Endothelial cell of umbilical vein (primary cell): ENCODE results near the gene CTIF. TPM values are rescaled to one million over a fixed set of nuclear protein-coding genes. Genes with fewer than 3 reads are reported as not detected.
A peak's percentile ranks its signal among the peaks of the same experiment; 100 is the strongest.

ENCODE experiments used
- BruUV-seq: library from RNA; stranded (reverse); fragments of 400-500 nt; replicated peaks from 2 replicates; lab custom pipeline; 2021; lab: Mats Ljungman, UMichigan
- CTCF ChIA-PET: fragments of 300-600, 350-600 bp; sonication (Branson Sonifier 250); formaldehyde crosslinking; loops from one replicate; lab custom pipeline; 2021; ENCODE audit warnings: antibody characterized with exemption, inconsistent platforms; lab: Charles Lee
- POLR2A ChIA-PET: fragments of 300-600, 350-600 bp; sonication (Branson Sonifier 250); formaldehyde crosslinking; loops from one replicate; lab custom pipeline; 2021; ENCODE audit warnings: antibody characterized with exemption, inconsistent platforms; lab: Charles Lee
- DNase-seq: peaks from one replicate; pipeline ENCODE4 v3.0.0-alpha.2; 2011; ENCODE audit warnings: low read depth, low spot score
- FAIRE-seq: peaks from 2 replicates; lab custom pipeline; 2011; peaks lifted over from hg19 to GRCh38; lab: Jason Lieb, UNC
- H2AFZ ChIP-seq: 2 replicates; pipeline ENCODE4 v1.6.0; 2012; ENCODE audit warnings: low read depth, low read length, control low read depth, inconsistent platforms
- H3K27ac ChIP-seq: 2 replicates; pipeline ENCODE4 v1.5.1; 2011; ENCODE audit warnings: low read depth, mild to moderate bottlenecking, control low read depth, low read length, moderate library complexity; ENCODE audit not compliant: insufficient read depth
- H3K27me3 ChIP-seq, 2 experiments: 2 replicates each; pipeline versions ENCODE4 v1.6.0 to v1.6.1; 2011; ENCODE audit warnings: low read length in 2 of 2, mixed read lengths in 1 of 2; ENCODE audit not compliant: control insufficient read depth in 2 of 2, insufficient read depth in 2 of 2
- H3K36me3 ChIP-seq, 2 experiments: 2 replicates in 1 of 2; 3 replicates in 1 of 2; pipeline ENCODE4 v1.5.1; 2011; ENCODE audit warnings: low read length in 2 of 2, mild to moderate bottlenecking in 1 of 2, moderate library complexity in 1 of 2; ENCODE audit not compliant: control insufficient read depth in 2 of 2, insufficient read depth in 2 of 2; ENCODE audit errors: extremely low read depth in 1 of 2
- H3K4me1 ChIP-seq: 3 replicates; pipeline ENCODE4 v1.5.1; 2011; ENCODE audit warnings: mild to moderate bottlenecking, low read length; ENCODE audit not compliant: control insufficient read depth, insufficient read depth; ENCODE audit errors: extremely low read depth
- H3K4me2 ChIP-seq: 2 replicates; pipeline ENCODE4 v1.6.1; 2011; ENCODE audit warnings: low read length, control low read depth, mixed read lengths; ENCODE audit not compliant: insufficient read depth
- H3K4me3 ChIP-seq, 3 experiments: fragments of 200-600 bp in 1 of 3; sonication (generic), shearing (Covaris generic) in 1 of 3; replicated peaks in 1 of 3; 2 replicates each; pipeline ENCODE4 v1.5.1; 2011 to 2016; ENCODE audit warnings: control low read depth in 3 of 3, low read length in 3 of 3, mild to moderate bottlenecking in 2 of 3, inconsistent platforms in 1 of 3, low read depth in 1 of 3, moderate library complexity in 1 of 3; ENCODE audit not compliant: insufficient read depth in 1 of 3
- H3K79me2 ChIP-seq: 2 replicates; pipeline ENCODE4 v1.6.0; 2012; ENCODE audit warnings: low read length, inconsistent platforms; ENCODE audit not compliant: control insufficient read depth, insufficient read depth
- H3K9ac ChIP-seq: replicated peaks from 2 replicates; pipeline ENCODE3; 2011; ENCODE audit warnings: low read length, control low read depth; ENCODE audit not compliant: insufficient read depth; ENCODE audit errors: extremely low read depth
- H3K9me1 ChIP-seq: replicated peaks from 3 replicates; pipeline ENCODE4 v1.6.0; 2011; ENCODE audit warnings: mild to moderate bottlenecking, low read length; ENCODE audit not compliant: control insufficient read depth, insufficient read depth; ENCODE audit errors: extremely low read depth
- H3K9me3 ChIP-seq: replicated peaks from 2 replicates; pipeline ENCODE4 v1.5.1; 2012; ENCODE audit warnings: low read length, inconsistent platforms; ENCODE audit not compliant: control insufficient read depth, insufficient read depth
- H4K20me1 ChIP-seq: replicated peaks from 2 replicates; pipeline ENCODE3; 2011; ENCODE audit warnings: mild to moderate bottlenecking, low read length; ENCODE audit not compliant: control insufficient read depth, insufficient read depth; ENCODE audit errors: extremely low read depth
- EZH2 ChIP-seq: IDR thresholded peaks from 2 replicates; pipeline ENCODE4 v1.6.1; 2012; ENCODE audit warnings: borderline replicate concordance, low read depth, mild to moderate bottlenecking, moderate library complexity, low read length, inconsistent platforms; ENCODE audit not compliant: severe bottlenecking
- FOS ChIP-seq: IDR thresholded peaks from 2 replicates; pipeline ENCODE4 v1.6.1; 2011; ENCODE audit warnings: mild to moderate bottlenecking, low read length, moderate library complexity, borderline replicate concordance; ENCODE audit not compliant: insufficient read depth
- GATA2 ChIP-seq: IDR thresholded peaks from 2 replicates; pipeline ENCODE4 v1.7.0; 2011; ENCODE audit warnings: low read depth, mild to moderate bottlenecking, moderate library complexity, mixed read lengths, low read length; ENCODE audit not compliant: insufficient read length, insufficient read depth
- JUN ChIP-seq: IDR thresholded peaks from 2 replicates; pipeline ENCODE4 v1.6.1; 2011; ENCODE audit warnings: borderline replicate concordance, low read depth; ENCODE audit not compliant: insufficient read length, insufficient read depth
- MYC ChIP-seq: IDR thresholded peaks from one replicate; pipeline ENCODE4 v1.6.1; 2011; ENCODE audit warnings: mild to moderate bottlenecking, low read depth, low read length
- POLR2A ChIP-seq: IDR thresholded peaks from 2 replicates; pipeline ENCODE4 v1.6.1; 2012; ENCODE audit warnings: low read depth, mild to moderate bottlenecking, control low read depth, low read length
- POLR2AphosphoS5 ChIP-seq: IDR thresholded peaks from 2 replicates; pipeline ENCODE4 v1.6.1; 2012; ENCODE audit warnings: low read depth, mild to moderate bottlenecking, control low read depth, low read length, moderate library complexity; ENCODE audit not compliant: insufficient read depth
- dilution Hi-C: fragments of 300-500 bp; cut with MboI; formaldehyde crosslinking; loops from one replicate; pipeline ENCODE4 v1.15.0; 2019; ENCODE audit warnings: low sequenced_read_pairs; ENCODE audit not compliant: extremely low pct_ligation_motif_present
- intact Hi-C: fragments of 100-400 bp; cut with micrococcal nuclease; formaldehyde crosslinking; loops from one replicate; pipeline ENCODE4 v1.10.0; 2022
- polyA plus RNA-seq, 4 experiments: library from polyadenylated mRNA; depleted of rRNA in 3 of 4; stranded (reverse) in 3 of 4; unstranded in 1 of 4; fragments of >200 nt; gene quantifications; 2 replicates each; pipeline versions ENCODE4 v1.2.1 to v1.2.3, GENCODE V29; 2011 to 2012; ENCODE audit warnings: missing spikeins in 1 of 4
- total RNA-seq: library from RNA; stranded (reverse); gene quantifications from 2 replicates; pipeline ENCODE4 v1.2.3, GENCODE V29; 2021
- TF ChIP-seq, protein P1 (sequence below), 2 donors: IDR thresholded peaks; 1 replicate in 1 of 2; 2 replicates in 1 of 2; pipeline ENCODE4 v1.5.1; 2011; ENCODE audit warnings: low read length in 2 of 2, mild to moderate bottlenecking in 2 of 2, moderate library complexity in 2 of 2, control low read depth in 1 of 2, inconsistent platforms in 1 of 2, low read depth in 1 of 2; ENCODE audit not compliant: insufficient read depth in 1 of 2; ENCODE audit errors: extremely low read depth in 1 of 2
- TF ChIP-seq, protein P2 (sequence below): IDR thresholded peaks from 2 replicates; pipeline ENCODE4 v1.6.1; 2011; ENCODE audit not compliant: insufficient read depth, insufficient read length

CTIF gene
- total and polyA plus RNA-seq, 2 donors (not counting 3 experiments of a cell fraction or from before 2014, with no cell fraction given), result 20.9 to 57.7 TPM

DNA sequence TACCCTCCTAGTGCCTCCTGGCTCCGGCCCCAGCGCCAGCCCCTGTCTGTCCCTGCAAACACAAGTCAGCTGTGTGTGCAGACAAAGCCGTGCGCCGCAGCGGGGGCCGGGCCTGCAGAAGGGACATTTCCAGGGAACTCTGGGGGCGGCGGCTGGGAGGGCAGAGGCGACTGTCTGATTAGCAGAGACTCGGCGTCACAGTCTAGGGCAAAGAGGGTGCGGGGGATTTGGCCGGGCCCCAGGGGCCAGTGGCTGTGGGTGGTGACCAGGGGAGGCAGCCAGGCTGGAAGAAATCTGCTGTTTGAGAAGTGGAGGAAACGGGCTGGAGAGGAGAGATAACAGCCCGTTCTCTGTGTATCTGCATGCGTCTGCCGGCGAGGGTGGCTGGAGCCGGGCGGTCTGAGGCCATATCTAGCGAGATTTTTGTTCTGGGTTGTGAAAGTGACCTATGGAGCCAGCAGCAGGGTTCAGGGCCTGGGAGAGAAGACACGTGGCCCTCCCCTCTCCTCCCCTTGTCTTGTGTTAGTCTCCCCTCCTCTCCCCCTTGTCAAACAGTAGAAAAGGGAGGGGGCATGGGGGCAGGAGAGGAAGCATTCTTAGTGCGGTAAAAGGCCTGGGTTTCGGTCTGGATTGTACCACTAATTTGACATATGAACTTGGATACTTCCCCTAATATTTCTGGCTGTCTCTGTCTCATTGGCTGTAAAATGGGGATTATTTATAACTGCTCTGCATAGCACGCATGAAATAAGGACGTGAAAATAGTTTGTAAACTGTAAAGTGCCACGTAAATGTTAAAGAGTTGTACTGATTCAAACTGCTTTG, 242.5 kb downstream of the CTIF start:
- ChIA-PET POLR2A (interaction anchor here (0.6 to 1.2 kb wide), 2 partner anchors 83 to 466 kb away, joined by 3 read pairs; no protein-coding TSS in a partner anchor), CTCF (interaction anchor here (1.3 to 2.1 kb wide), 4 partner anchors 107 to 261 kb away, joined by 3 to 6 read pairs (median 4); no protein-coding TSS in a partner anchor)
- Histone ChIP-seq H4K20me1 (no peaks in the 10 kb centered on the region), H3K9me3 (no peaks in the 10 kb centered on the region), H3K36me3 (no peaks in the 10 kb centered on the region), H3K9me1 (no peaks in the 10 kb centered on the region), H3K79me2 (no peaks in the 10 kb centered on the region), H2AFZ (peak overlapping the region; percentile 1), H3K27ac (peak overlapping the region; percentile 84), H3K9ac (peak overlapping the region; percentile 57), H3K4me1 (peaks cover 22% of the 10 kb centered on the region), H3K4me3 (no peak overlapping the region), H3K27me3 (no peaks in the 10 kb centered on the region), H3K4me2 (peak overlapping the region; percentile 27)
- intact Hi-C loops (loop anchor here (1.0 to 2.0 kb wide), 6 partner anchors 45 to 167 kb away; no protein-coding TSS in a partner anchor), dilution Hi-C loops (no loop called here)
- peak; percentile 91 for FAIRE-seq
- TF ChIP-seq JUN (no peak), GATA2 (peak; percentile 72), EZH2 (no peak), FOS (no peak), MYC (no peak), POLR2A (no peak), POLR2AphosphoS5 (peak; percentile 44)
- TF ChIP-seq, protein P1, sequence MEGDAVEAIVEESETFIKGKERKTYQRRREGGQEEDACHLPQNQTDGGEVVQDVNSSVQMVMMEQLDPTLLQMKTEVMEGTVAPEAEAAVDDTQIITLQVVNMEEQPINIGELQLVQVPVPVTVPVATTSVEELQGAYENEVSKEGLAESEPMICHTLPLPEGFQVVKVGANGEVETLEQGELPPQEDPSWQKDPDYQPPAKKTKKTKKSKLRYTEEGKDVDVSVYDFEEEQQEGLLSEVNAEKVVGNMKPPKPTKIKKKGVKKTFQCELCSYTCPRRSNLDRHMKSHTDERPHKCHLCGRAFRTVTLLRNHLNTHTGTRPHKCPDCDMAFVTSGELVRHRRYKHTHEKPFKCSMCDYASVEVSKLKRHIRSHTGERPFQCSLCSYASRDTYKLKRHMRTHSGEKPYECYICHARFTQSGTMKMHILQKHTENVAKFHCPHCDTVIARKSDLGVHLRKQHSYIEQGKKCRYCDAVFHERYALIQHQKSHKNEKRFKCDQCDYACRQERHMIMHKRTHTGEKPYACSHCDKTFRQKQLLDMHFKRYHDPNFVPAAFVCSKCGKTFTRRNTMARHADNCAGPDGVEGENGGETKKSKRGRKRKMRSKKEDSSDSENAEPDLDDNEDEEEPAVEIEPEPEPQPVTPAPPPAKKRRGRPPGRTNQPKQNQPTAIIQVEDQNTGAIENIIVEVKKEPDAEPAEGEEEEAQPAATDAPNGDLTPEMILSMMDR (IDR thresholded peaks at IDR 0.05; ENCODE audit: extremely low read depth in 1 of 2, insufficient read depth in 1 of 2, low read depth in 1 of 2, low read length in 2 of 2), result no peak
- TF ChIP-seq, protein P2, sequence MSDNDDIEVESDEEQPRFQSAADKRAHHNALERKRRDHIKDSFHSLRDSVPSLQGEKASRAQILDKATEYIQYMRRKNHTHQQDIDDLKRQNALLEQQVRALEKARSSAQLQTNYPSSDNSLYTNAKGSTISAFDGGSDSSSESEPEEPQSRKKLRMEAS, result peak; percentile 66
- BruUV-seq, result no TSS peak
- DNase-seq, result peak; percentile 96
